H9 (cell line): Measurements from ENCODE around the gene DMAC2L. TPM values are rescaled to one million over a fixed set of nuclear protein-coding genes. Genes with fewer than 3 reads are reported as not detected.

Experiments used
- DNase-seq: peaks from one replicate; pipeline ENCODE4 v3.0.0-alpha.2; 2017
- H2AFZ ChIP-seq: one replicate; pipeline ENCODE4 v1.6.1; 2013; ENCODE audit warnings: mild to moderate bottlenecking, low read length, control low read depth, moderate library complexity
- H2AK5ac ChIP-seq: 2 replicates; pipeline ENCODE4 v1.6.1; 2013; ENCODE audit warnings: low read length, control low read depth, mixed read lengths; ENCODE audit not compliant: insufficient read length
- H2BK120ac ChIP-seq: one replicate; pipeline ENCODE4 v1.6.1; 2013; ENCODE audit warnings: low read depth, mild to moderate bottlenecking, low read length, control low read depth, inconsistent platforms; ENCODE audit not compliant: poor library complexity, severe bottlenecking
- H2BK12ac ChIP-seq: 2 replicates; pipeline ENCODE4 v1.6.1; 2013; ENCODE audit warnings: low read length, control low read depth, mixed read lengths, low read depth; ENCODE audit not compliant: insufficient read length
- H2BK15ac ChIP-seq: 2 replicates; pipeline ENCODE4 v1.6.1; 2013; ENCODE audit warnings: low read depth, low read length, control low read depth
- H2BK20ac ChIP-seq: one replicate; pipeline ENCODE4 v1.6.1; 2013; ENCODE audit warnings: low read depth, mild to moderate bottlenecking, low read length, control low read depth, inconsistent platforms; ENCODE audit not compliant: poor library complexity, severe bottlenecking
- H2BK5ac ChIP-seq: 2 replicates; pipeline ENCODE4 v1.6.1; 2013; ENCODE audit warnings: low read length, control low read depth, mixed read lengths; ENCODE audit not compliant: insufficient read length
- H3K14ac ChIP-seq: 2 replicates; pipeline ENCODE4 v1.6.1; 2013; ENCODE audit warnings: low read length, control low read depth; ENCODE audit not compliant: insufficient read depth
- H3K18ac ChIP-seq: 2 replicates; pipeline ENCODE4 v1.6.1; 2013; ENCODE audit warnings: low read depth, mild to moderate bottlenecking, mixed read lengths, low read length, control low read depth; ENCODE audit not compliant: insufficient read length
- H3K23ac ChIP-seq: 2 replicates; pipeline ENCODE4 v1.6.1; 2013; ENCODE audit warnings: low read length, control low read depth, mixed read lengths, low read depth; ENCODE audit not compliant: insufficient read length
- H3K23me2 ChIP-seq: 2 replicates; pipeline ENCODE4 v1.6.1; 2013; ENCODE audit warnings: low read depth, mild to moderate bottlenecking, mixed read lengths, low read length, control low read depth; ENCODE audit not compliant: insufficient read length, poor library complexity, severe bottlenecking
- H3K27ac ChIP-seq: 2 replicates; pipeline ENCODE4 v1.5.1; 2013; ENCODE audit warnings: low read length, control low read depth, mixed read lengths, low read depth; ENCODE audit not compliant: insufficient read length
- H3K27me3 ChIP-seq: 2 replicates; pipeline ENCODE4 v1.6.1; 2013; ENCODE audit warnings: low read length, control low read depth, inconsistent platforms; ENCODE audit not compliant: insufficient read depth
- H3K4ac ChIP-seq: 2 replicates; pipeline ENCODE4 v1.6.1; 2013; ENCODE audit warnings: low read depth, mild to moderate bottlenecking, control low read depth, inconsistent platforms, low read length, moderate library complexity
- H3K4me1 ChIP-seq: 2 replicates; pipeline ENCODE4 v1.6.1; 2013; ENCODE audit warnings: low read length, control low read depth, inconsistent platforms; ENCODE audit not compliant: insufficient read depth
- H3K4me2 ChIP-seq: 2 replicates; pipeline ENCODE4 v1.6.1; 2013; ENCODE audit warnings: low read length, control low read depth, mixed read lengths; ENCODE audit not compliant: insufficient read length, insufficient read depth
- H3K56ac ChIP-seq: 2 replicates; pipeline ENCODE4 v1.6.1; 2013; ENCODE audit warnings: low read depth, mild to moderate bottlenecking, mixed read lengths, low read length, control low read depth; ENCODE audit not compliant: insufficient read length
- H3K79me1 ChIP-seq: 2 replicates; pipeline ENCODE4 v1.6.1; 2013; ENCODE audit warnings: low read depth, mild to moderate bottlenecking, moderate library complexity, low read length, control low read depth, inconsistent platforms; ENCODE audit not compliant: insufficient read depth, poor library complexity, severe bottlenecking
- H3K79me2 ChIP-seq: 2 replicates; pipeline ENCODE4 v1.6.1; 2013; ENCODE audit warnings: low read length, control low read depth, inconsistent platforms; ENCODE audit not compliant: insufficient read depth
- H3K9ac ChIP-seq: 2 replicates; pipeline ENCODE4 v1.6.1; 2013; ENCODE audit warnings: low read length, control low read depth, mixed read lengths; ENCODE audit not compliant: insufficient read length; ENCODE audit errors: extremely low read depth
- H3K9me3 ChIP-seq: one replicate; pipeline ENCODE4 v1.6.1; 2013; ENCODE audit warnings: low read depth, low read length, inconsistent platforms; ENCODE audit not compliant: control insufficient read depth
- H3T11ph ChIP-seq: one replicate; pipeline ENCODE4 v1.6.1; 2013; ENCODE audit warnings: mild to moderate bottlenecking, low read length, control low read depth, inconsistent platforms
- H4K20me1 ChIP-seq: one replicate; pipeline ENCODE4 v1.6.1; 2013; ENCODE audit not compliant: control insufficient read depth, insufficient read length, insufficient read depth
- H4K5ac ChIP-seq: 2 replicates; pipeline ENCODE4 v1.6.1; 2013; ENCODE audit warnings: low read depth, mild to moderate bottlenecking, mixed read lengths, low read length, control low read depth; ENCODE audit not compliant: insufficient read length
- H4K8ac ChIP-seq: replicated peaks from 2 replicates; pipeline ENCODE4 v1.6.1; 2013; ENCODE audit warnings: low read length, control low read depth, mixed read lengths, low read depth; ENCODE audit not compliant: insufficient read length
- H4K91ac ChIP-seq: 2 replicates; pipeline ENCODE4 v1.6.1; 2013; ENCODE audit warnings: low read depth, mild to moderate bottlenecking, moderate library complexity, mixed read lengths, low read length, control low read depth; ENCODE audit not compliant: insufficient read length
- H3K27ac Mint-ChIP-seq, 3 experiments: 2 replicates in 2 of 3; 3 replicates in 1 of 3; pipeline ENCODE4 v1.8.0; 2020 to 2021; ENCODE audit warnings: mixed read lengths in 3 of 3, mild to moderate bottlenecking in 1 of 3, moderate library complexity in 1 of 3
- H3K27me3 Mint-ChIP-seq: 2 replicates; pipeline ENCODE4 v1.8.0; 2021; ENCODE audit warnings: low read depth, mild to moderate bottlenecking, moderate library complexity, mixed read lengths
- H3K36me3 Mint-ChIP-seq, 3 experiments: 2 replicates in 2 of 3; 3 replicates in 1 of 3; pipeline ENCODE4 v1.8.0; 2020 to 2021; ENCODE audit warnings: low read depth in 3 of 3, mixed read lengths in 3 of 3; ENCODE audit not compliant: insufficient read depth in 1 of 3
- H3K4me1 Mint-ChIP-seq, 2 experiments: 2 replicates each; pipeline ENCODE4 v1.8.0; 2020; ENCODE audit warnings: mixed read lengths in 2 of 2
- H3K4me3 Mint-ChIP-seq, 2 experiments: 2 replicates in 1 of 2; 3 replicates in 1 of 2; pipeline ENCODE4 v1.8.0; 2020 to 2021; ENCODE audit warnings: mild to moderate bottlenecking in 2 of 2, mixed read lengths in 2 of 2, moderate library complexity in 1 of 2
- H3K9me3 Mint-ChIP-seq, 2 experiments: 2 replicates in 1 of 2; 3 replicates in 1 of 2; pipeline ENCODE4 v1.8.0; 2020; ENCODE audit warnings: mild to moderate bottlenecking in 2 of 2, mixed read lengths in 2 of 2, moderate library complexity in 1 of 2
- WGBS: extraction: QIAGEN DNeasy Blood & Tissue Kit; methylation state at CpG from one replicate; pipeline ENCODE4 v1.1.7; 2013; ENCODE audit warnings: missing lambda C conversion rate, low lambda C conversion rate, mixed read lengths; ENCODE audit not compliant: insufficient read length; ENCODE audit errors: extremely low coverage; 5-methylcytosine and 5-hydroxymethylcytosine counted together
- long read RNA-seq: library from polyadenylated mRNA; unstranded; transcript quantifications from one replicate; pipeline ENCODE4 v2.0.0, GENCODE V29; 2020
- total RNA-seq: library from RNA; stranded (reverse); gene quantifications from 2 replicates; pipeline ENCODE4 v1.2.1, GENCODE V29; 2021
- TF ChIP-seq, protein P1 (sequence below): fragments of 200-600 bp; sonication (generic); conservative IDR thresholded peaks from 3 replicates; pipeline ENCODE4 v1.8.0; 2021; ENCODE audit warnings: antibody characterized with exemption, mild to moderate bottlenecking

DMAC2L gene, protein sequence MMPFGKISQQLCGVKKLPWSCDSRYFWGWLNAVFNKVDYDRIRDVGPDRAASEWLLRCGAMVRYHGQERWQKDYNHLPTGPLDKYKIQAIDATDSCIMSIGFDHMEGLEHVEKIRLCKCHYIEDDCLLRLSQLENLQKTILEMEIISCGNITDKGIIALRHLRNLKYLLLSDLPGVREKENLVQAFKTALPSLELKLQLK
- total RNA-seq, result 22.4 TPM in 2 replicates
- long read RNA-seq, transcript ATP5S-207 (5 exons, 2,008 nt), result major isoform, 13 of 24 reads
- long read RNA-seq, partial matches to known transcripts, result 1 of 24 reads
- long read RNA-seq, other reads (novel, unspliced or antisense), result 10 of 24 reads

DNA sequence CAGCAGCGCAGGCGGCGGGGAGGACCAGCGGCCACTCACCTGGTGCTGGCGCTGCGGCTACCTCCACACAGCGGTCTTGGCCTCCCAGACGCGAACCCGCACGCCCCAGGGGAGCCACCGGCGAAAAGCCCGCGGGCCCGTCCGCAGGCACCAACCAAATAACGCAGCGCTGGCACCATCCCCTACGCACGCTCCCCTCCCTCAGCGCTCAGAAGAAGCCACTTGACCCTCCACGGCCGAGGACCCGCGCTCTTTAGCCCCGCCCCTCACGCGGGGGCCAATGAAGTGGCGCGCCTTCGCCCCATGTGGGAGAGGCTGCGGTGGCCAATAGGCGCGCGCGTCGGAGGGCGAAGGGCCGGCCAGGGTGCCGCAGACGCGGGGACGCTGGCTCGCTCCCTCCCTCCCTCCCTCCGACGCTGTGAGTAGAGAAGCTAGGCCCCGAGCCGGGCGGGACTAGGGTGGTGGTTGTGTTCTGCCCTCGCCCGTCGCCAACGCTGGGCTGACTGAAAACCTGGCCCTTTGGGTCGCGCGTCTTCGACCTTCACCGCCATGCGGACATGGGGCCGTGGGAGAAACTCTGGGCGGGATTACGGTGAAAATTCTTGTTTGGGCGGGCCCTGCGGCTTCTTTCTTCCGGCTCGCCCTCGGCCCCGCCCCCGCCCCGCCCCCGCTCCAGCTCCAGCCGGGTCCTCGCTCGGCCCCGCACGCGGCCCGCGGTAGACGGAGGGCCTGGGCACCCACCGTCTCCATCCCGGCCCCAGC lies at the start of gene DMAC2L, which contains the start of gene L2HGDH:
Gene DMAC2L (plus strand): TSS at position 353 of the 762 bp plus-strand sequence. CDS start 9,164 bp downstream, outside the sequence.
Gene L2HGDH (minus strand): TSS at position 258 of the 762 bp plus-strand sequence. CDS start 79 bp downstream, at position 179.
- Histone ChIP-seq H4K8ac (no peak within 1 kb of the TSS), H2AK5ac (no peak within 1 kb of the TSS), H2BK20ac (no peak within 1 kb of the TSS), H3K27ac (no peak within 1 kb of the TSS), H2AFZ (no peak within 1 kb of the TSS), H2BK12ac (no peak within 1 kb of the TSS), H4K91ac (no peak within 1 kb of the TSS), H3K79me2 (peaks cover 10% of the 10 kb centered on the region; the same call in 1 of the 2 replicates), H3K4me2 (peak within 1 kb of the TSS; percentile 90), H3K23me2 (peaks cover 9% of the 10 kb centered on the region), H3K23ac (no peak within 1 kb of the TSS), H3K14ac (peak within 1 kb of the TSS; percentile 91), H2BK15ac (no peak within 1 kb of the TSS), H4K20me1 (no peaks in the 10 kb centered on the region), H3K18ac (peak within 1 kb of the TSS; percentile 92), H3K27me3 (no peaks in the 10 kb centered on the region), H3K56ac (no peak within 1 kb of the TSS), H3K4me1 (no peaks in the 10 kb centered on the region), H3K79me1 (no peaks in the 10 kb centered on the region), H3K9me3 (no peaks in the 10 kb centered on the region), H3K4ac (no peak within 1 kb of the TSS; the same call in 1 of the 2 replicates), H3K9ac (peak within 1 kb of the TSS; percentile 68), H4K5ac (no peak within 1 kb of the TSS), H2BK5ac (no peak within 1 kb of the TSS), H2BK120ac (no peak within 1 kb of the TSS), H3T11ph (no peak within 1 kb of the TSS)
- peaks cover 10 to 24% of the 10 kb centered on the region in 2 experiments for H3K4me1 Mint-ChIP-seq
- no peaks in the 10 kb centered on the region; the same call in 1 of the 2 replicates for H3K27me3 Mint-ChIP-seq
- no CpG with 5 or more reads among the region's 83 CpGs for WGBS
- H3K36me3 Mint-ChIP-seq, result peaks cover 29 to 41% (median 33%) of the 10 kb centered on the region in 3 experiments
- peak; percentile 97 for DNase-seq
- peak within 1 kb of the TSS; percentile 88 to 94 for H3K4me3 Mint-ChIP-seq
- H3K27ac Mint-ChIP-seq, result peak within 1 kb of the TSS; percentile 93 to 99 (median 99)
- peaks cover 13 to 20% of the 10 kb centered on the region in 2 experiments for H3K9me3 Mint-ChIP-seq
- TF ChIP-seq, protein P1, sequence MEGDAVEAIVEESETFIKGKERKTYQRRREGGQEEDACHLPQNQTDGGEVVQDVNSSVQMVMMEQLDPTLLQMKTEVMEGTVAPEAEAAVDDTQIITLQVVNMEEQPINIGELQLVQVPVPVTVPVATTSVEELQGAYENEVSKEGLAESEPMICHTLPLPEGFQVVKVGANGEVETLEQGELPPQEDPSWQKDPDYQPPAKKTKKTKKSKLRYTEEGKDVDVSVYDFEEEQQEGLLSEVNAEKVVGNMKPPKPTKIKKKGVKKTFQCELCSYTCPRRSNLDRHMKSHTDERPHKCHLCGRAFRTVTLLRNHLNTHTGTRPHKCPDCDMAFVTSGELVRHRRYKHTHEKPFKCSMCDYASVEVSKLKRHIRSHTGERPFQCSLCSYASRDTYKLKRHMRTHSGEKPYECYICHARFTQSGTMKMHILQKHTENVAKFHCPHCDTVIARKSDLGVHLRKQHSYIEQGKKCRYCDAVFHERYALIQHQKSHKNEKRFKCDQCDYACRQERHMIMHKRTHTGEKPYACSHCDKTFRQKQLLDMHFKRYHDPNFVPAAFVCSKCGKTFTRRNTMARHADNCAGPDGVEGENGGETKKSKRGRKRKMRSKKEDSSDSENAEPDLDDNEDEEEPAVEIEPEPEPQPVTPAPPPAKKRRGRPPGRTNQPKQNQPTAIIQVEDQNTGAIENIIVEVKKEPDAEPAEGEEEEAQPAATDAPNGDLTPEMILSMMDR, result peak; percentile 22; the same call in 1 of the 3 replicates
